Fibroblast of peridontal ligament (primary cell): ENCODE measurements around the gene C22orf23.
"Not testable (repeated sequence)": the region's sequence is repeated elsewhere in the genome, so short reads cannot be mapped to it uniquely, and the experiment has no call there.

ENCODE experiments used
- DNase-seq: peaks from one replicate; pipeline ENCODE4 v3.0.0-alpha.2; 2010; ENCODE audit errors: extremely low read depth

The C22orf23 gene

GRCh38 chr22:37954686-37955085 is 1.3 kb upstream of the C22orf23 start:
- no peak for DNase-seq

- DNase-seq = no peak
These were observed 352 bp downstream of the C22orf23 start for GRCh38 chr22:37953062-37953436.

GRCh38 chr22:37952629-37953028 is 772 bp downstream of the C22orf23 start:
- not testable (repeated sequence) for DNase-seq

- DNase-seq = no peak
These were observed 2.1 kb downstream of the C22orf23 start for GRCh38 chr22:37951305-37951704.

- not testable (repeated sequence) for DNase-seq
These were observed 6.1 kb downstream of the C22orf23 start for GRCh38 chr22:37947142-37947795.

- not testable (repeated sequence) for DNase-seq
These were observed 9.0 kb downstream of the C22orf23 start for GRCh38 chr22:37944423-37944822.

GRCh38 chr22:37943825-37944198 is 9.6 kb downstream of the C22orf23 start:
- DNase-seq = no peak

GRCh38 chr22:37943136-37943824 is 10.1 kb downstream of the C22orf23 start:
- DNase-seq = no peak

GRCh38 chr22:37942133-37942532 is 11.3 kb downstream of the C22orf23 start:
- DNase-seq = no peak

- DNase-seq = peak; percentile 46
These were observed 12.6 kb downstream of the C22orf23 start for GRCh38 chr22:37940698-37941376.

- DNase-seq = peak; percentile 82
These were observed 19.6 kb downstream of the C22orf23 start for GRCh38 chr22:37933711-37934376.

- DNase-seq = no peak
These were observed 20.4 kb downstream of the C22orf23 start for GRCh38 chr22:37932821-37933578.

GRCh38 chr22:37932401-37932800 is 21.0 kb downstream of the C22orf23 start:
- no peak for DNase-seq

- no peak for DNase-seq
These were observed 21.5 kb downstream of the C22orf23 start for GRCh38 chr22:37931893-37932389.

GRCh38 chr22:37930952-37931440 is 22.4 kb downstream of the C22orf23 start:
- no peak for DNase-seq

- peak; percentile 39 for DNase-seq
These were observed 23.0 kb downstream of the C22orf23 start for GRCh38 chr22:37930270-37930951.

GRCh38 chr22:37929390-37929789 is 24.0 kb downstream of the C22orf23 start:
- no peak for DNase-seq

GRCh38 chr22:37927637-37927936 is 25.8 kb downstream of the C22orf23 start:
- DNase-seq = no peak

- DNase-seq = no peak
These were observed 26.4 kb downstream of the C22orf23 start for GRCh38 chr22:37926771-37927636.

GRCh38 chr22:37926358-37926757 is 27.0 kb downstream of the C22orf23 start:
- DNase-seq = no peak
